T-cell (primary cell): Measurements from ENCODE around the gene MAP2. TPM values are rescaled to one million over a fixed set of nuclear protein-coding genes. Genes with fewer than 3 reads are reported as not detected.

Experiments
- ATAC-seq, 4 experiments: fragments of 200-7000 bp in 3 of 4; fragments of 150-1000 bp in 1 of 4; cut with Tn5 transposase; replicated peaks in 1 of 4; 1 replicate in 3 of 4; 2 replicates in 1 of 4; pipeline ENCODE4 v1.10.0; 2021; ENCODE audit warnings: moderate library complexity in 3 of 4, mild to moderate bottlenecking in 2 of 4, moderate number of reproducible peaks in 1 of 4
- CTCF ChIA-PET, 2 donors: fragments of 300-600 bp; sonication (Branson Sonifier 250); formaldehyde crosslinking; loops; one replicate each; lab custom pipeline; 2022; ENCODE audit warnings: antibody characterized with exemption in 2 of 2; lab: Charles Lee
- POLR2A ChIA-PET, 2 donors: fragments of 300-600 bp; sonication (Branson Sonifier 250); formaldehyde crosslinking; loops; one replicate each; lab custom pipeline; 2022; ENCODE audit warnings: antibody characterized with exemption in 2 of 2; lab: Charles Lee
- DNase-seq, 35 experiments: peaks; one replicate each; pipeline versions ENCODE4 v3.0.0 to v3.0.0-alpha.2; 2013 to 2023
- H3K27ac ChIP-seq: one replicate; pipeline ENCODE4 v1.5.1; 2013; ENCODE audit warnings: low read length
- H3K27me3 ChIP-seq, 2 experiments: replicated peaks in 1 of 2; 1 replicate in 1 of 2; 2 replicates in 1 of 2; pipeline versions ENCODE4 v1.6.1 to v1.7.0; 2013; ENCODE audit warnings: low read length in 1 of 2, mixed read lengths in 1 of 2; ENCODE audit not compliant: control insufficient read depth in 2 of 2, insufficient read depth in 2 of 2; ENCODE audit errors: extremely low read depth in 1 of 2
- H3K36me3 ChIP-seq, 2 donors: 1 replicate in 1 of 2; 2 replicates in 1 of 2; pipeline versions ENCODE4 v1.6.1 to v1.7.0; 2013; ENCODE audit warnings: low read length in 1 of 2; ENCODE audit not compliant: control insufficient read depth in 2 of 2, insufficient read depth in 1 of 2; ENCODE audit errors: extremely low read depth in 1 of 2
- H3K4me1 ChIP-seq, 2 experiments: 1 replicate in 1 of 2; 2 replicates in 1 of 2; pipeline versions ENCODE4 v1.6.1 to v1.7.0; 2013; ENCODE audit warnings: low read length in 2 of 2, mixed read lengths in 1 of 2; ENCODE audit not compliant: insufficient read depth in 2 of 2, control insufficient read depth in 1 of 2; ENCODE audit errors: extremely low read depth in 1 of 2
- H3K4me3 ChIP-seq, 2 donors: 1 replicate in 1 of 2; 2 replicates in 1 of 2; pipeline versions ENCODE4 v1.5.1 to v1.7.0; 2013; ENCODE audit warnings: mild to moderate bottlenecking in 2 of 2, low read length in 1 of 2, moderate library complexity in 1 of 2; ENCODE audit not compliant: control insufficient read depth in 1 of 2; ENCODE audit errors: extremely low read depth in 1 of 2
- H3K9me3 ChIP-seq: 2 replicates; pipeline ENCODE4 v1.7.0; 2013
- H3K27ac Mint-ChIP-seq, 2 donors: one replicate each; pipeline ENCODE4 v1.8.0; 2020 to 2021; ENCODE audit warnings: mild to moderate bottlenecking in 2 of 2, mixed read lengths in 2 of 2
- H3K27me3 Mint-ChIP-seq, 2 donors: one replicate each; pipeline ENCODE4 v1.8.0; 2021 to 2022; ENCODE audit warnings: mixed read lengths in 2 of 2
- H3K36me3 Mint-ChIP-seq: one replicate; pipeline ENCODE4 v1.8.0; 2021; ENCODE audit warnings: mixed read lengths
- H3K4me1 Mint-ChIP-seq, 3 donors: one replicate each; pipeline ENCODE4 v1.8.0; 2020 to 2022; ENCODE audit warnings: mixed read lengths in 3 of 3, mild to moderate bottlenecking in 1 of 3
- H3K4me3 Mint-ChIP-seq, 3 donors: one replicate each; pipeline ENCODE4 v1.8.0; 2020 to 2022; ENCODE audit warnings: mild to moderate bottlenecking in 3 of 3, mixed read lengths in 3 of 3, moderate library complexity in 3 of 3
- H3K9me3 Mint-ChIP-seq, 3 donors: one replicate each; pipeline ENCODE4 v1.8.0; 2020 to 2022; ENCODE audit warnings: mixed read lengths in 3 of 3
- WGBS: methylation state at CpG from one replicate; pipeline ENCODE4 v1.1.5; 2013; ENCODE audit warnings: missing lambda C conversion rate; ENCODE audit not compliant: insufficient coverage; 5-methylcytosine and 5-hydroxymethylcytosine counted together
- total RNA-seq, 35 experiments: library from RNA in 6 of 35; stranded (reverse) in 6 of 35; fragments of 120-200 nt in 1 of 35; gene quantifications; one replicate each; pipeline versions ENCODE4 v1.2.1 to v1.2.4 and lab custom pipeline; 2013 to 2026

The MAP2 gene
- total RNA-seq, 5 donors from 2014 or later (not counting 1 experiment from before 2014, with no cell fraction given) = 0.35 to 0.86 (median 0.46) TPM

- POLR2A ChIA-PET = no interaction called here
- no peak overlapping the region for H3K4me3 Mint-ChIP-seq
- Histone ChIP-seq H3K27me3 (no peaks in the 10 kb centered on the region), H3K4me3 (no peak overlapping the region), H3K9me3 (peaks cover 3% of the 10 kb centered on the region), H3K4me1 (no peaks in the 10 kb centered on the region), H3K27ac (no peak overlapping the region), H3K36me3 (no peaks in the 10 kb centered on the region)
- no peaks in the 10 kb centered on the region for H3K4me1 Mint-ChIP-seq
- no peak overlapping the region for H3K27ac Mint-ChIP-seq
- CTCF ChIA-PET = no interaction called here
- ATAC-seq (no peak), DNase-seq (no peak)
- H3K27me3 Mint-ChIP-seq = peaks cover 0 to 5% of the 10 kb centered on the region in 2 donors
- H3K36me3 Mint-ChIP-seq = no peaks in the 10 kb centered on the region
- no CpG with 5 or more reads among the region's 1 CpG for WGBS
- peaks cover 3 to 6% (median 3%) of the 10 kb centered on the region in 3 donors for H3K9me3 Mint-ChIP-seq
These were observed 10.4 kb upstream of the MAP2 start for GRCh38 chr2:209413311-209414014.

GRCh38 chr2:209416913-209417312 is 6.9 kb upstream of the MAP2 start:
- Mint-ChIP-seq H3K27me3 (peaks cover 6 to 10% of the 10 kb centered on the region in 2 donors), H3K4me3 (no peak overlapping the region), H3K36me3 (no peaks in the 10 kb centered on the region), H3K9me3 (peaks cover 3 to 6% (median 3%) of the 10 kb centered on the region in 3 donors), H3K4me1 (no peaks in the 10 kb centered on the region), H3K27ac (no peak overlapping the region)
- peaks cover 3% of the 10 kb centered on the region for H3K9me3 ChIP-seq
- ATAC-seq (no peak), DNase-seq (no peak)
- H3K36me3 ChIP-seq = no peaks in the 10 kb centered on the region
- no peak overlapping the region for H3K4me3 ChIP-seq
- H3K27ac ChIP-seq = no peak overlapping the region
- ChIA-PET POLR2A (no interaction called here), CTCF (no interaction called here)
- no peaks in the 10 kb centered on the region for H3K27me3 ChIP-seq
- no peaks in the 10 kb centered on the region for H3K4me1 ChIP-seq

GRCh38 chr2:209422191-209422754 is 1.6 kb upstream of the MAP2 start:
- Mint-ChIP-seq H3K9me3 (no peaks in the 10 kb centered on the region), H3K27ac (no peak overlapping the region), H3K36me3 (no peaks in the 10 kb centered on the region), H3K4me3 (no peak overlapping the region), H3K27me3 (peaks cover 21 to 31% of the 10 kb centered on the region in 2 donors), H3K4me1 (peaks cover 14 to 20% (median 17%) of the 10 kb centered on the region in 3 donors)
- CTCF ChIA-PET = no interaction called here
- Histone ChIP-seq H3K36me3 (no peaks in the 10 kb centered on the region), H3K9me3 (no peaks in the 10 kb centered on the region), H3K27ac (no peak overlapping the region), H3K27me3 (peaks cover 0 to 18% of the 10 kb centered on the region in 2 experiments), H3K4me3 (no peak overlapping the region), H3K4me1 (peaks cover 0 to 14% of the 10 kb centered on the region in 2 experiments)
- WGBS = 96% methylated on average over 5 of the region's 6 CpGs
- POLR2A ChIA-PET = interaction anchor here in 1 of 2 donors (0.5 kb wide), 1 partner anchor 592 kb away, joined by 3 read pairs; no protein-coding TSS in a partner anchor
- ATAC-seq = no peak
- no peak for DNase-seq

- H3K36me3 Mint-ChIP-seq = no peaks in the 10 kb centered on the region
- ATAC-seq = peak; percentile 20 to 24 (median 22)
- H3K4me1 ChIP-seq = peaks cover 0 to 14% of the 10 kb centered on the region in 2 experiments
- no peak overlapping the region for H3K27ac Mint-ChIP-seq
- H3K4me1 Mint-ChIP-seq = peaks cover 14 to 20% (median 17%) of the 10 kb centered on the region in 3 donors
- CTCF ChIA-PET = interaction anchor here in 1 of 2 donors (1.1 to 1.2 kb wide), 2 partner anchors 48 to 774 kb away, joined by 3 read pairs; no protein-coding TSS in a partner anchor
- H3K4me3 ChIP-seq = peak overlapping the region; percentile 30 to 51
- DNase-seq = peak in 1 of 35 experiments; percentile 2
- H3K4me3 Mint-ChIP-seq = peak overlapping the region; percentile 71 to 84 (median 71)
- H3K27ac ChIP-seq = no peak overlapping the region
- no peaks in the 10 kb centered on the region for H3K36me3 ChIP-seq
- WGBS = 6% methylated on average over 20 of the region's 28 CpGs
- POLR2A ChIA-PET = no interaction called here
- peaks cover 21 to 28% of the 10 kb centered on the region in 2 donors for H3K27me3 Mint-ChIP-seq
- H3K9me3 ChIP-seq = no peaks in the 10 kb centered on the region
- no peaks in the 10 kb centered on the region for H3K9me3 Mint-ChIP-seq
- H3K27me3 ChIP-seq = peaks cover 0 to 18% of the 10 kb centered on the region in 2 experiments
These were observed 403 bp downstream of the MAP2 start for GRCh38 chr2:209424199-209424701.

GRCh38 chr2:209424781-209425470 is 1.1 kb downstream of the MAP2 start:
- peak overlapping the region; percentile 71 to 84 (median 71) for H3K4me3 Mint-ChIP-seq
- H3K36me3 Mint-ChIP-seq = no peaks in the 10 kb centered on the region
- peak overlapping the region in 1 of 2 donors; percentile 51 for H3K4me3 ChIP-seq
- ChIA-PET CTCF (interaction anchor here (0.7 to 1.2 kb wide), 2 partner anchors 10 to 774 kb away, joined by 3 read pairs; no protein-coding TSS in a partner anchor), POLR2A (no interaction called here)
- H3K36me3 ChIP-seq = no peaks in the 10 kb centered on the region
- ATAC-seq = no peak
- WGBS = 0% methylated on average over 1 of the region's 10 CpGs
- no peak overlapping the region for H3K27ac ChIP-seq
- no peaks in the 10 kb centered on the region for H3K9me3 Mint-ChIP-seq
- peaks cover 0 to 14% of the 10 kb centered on the region in 2 experiments for H3K4me1 ChIP-seq
- H3K27me3 Mint-ChIP-seq = peaks cover 21 to 28% of the 10 kb centered on the region in 2 donors
- peaks cover 0 to 18% of the 10 kb centered on the region in 2 experiments for H3K27me3 ChIP-seq
- H3K9me3 ChIP-seq = no peaks in the 10 kb centered on the region
- H3K27ac Mint-ChIP-seq = no peak overlapping the region
- DNase-seq = no peak
- peaks cover 14 to 20% (median 17%) of the 10 kb centered on the region in 3 donors for H3K4me1 Mint-ChIP-seq
